Stomach (tissue), 4 donors: ENCODE data around the gene GPR153.

Experiments used
- CTCF ChIP-seq, 7 experiments: fragments of 450-650 bp in 4 of 7; fragments of 200-600 bp in 3 of 7; sonication (generic) in 3 of 7; IDR thresholded peaks; one replicate each; pipeline ENCODE4 v1.5.1; 2016 to 2019; ENCODE audit warnings: antibody characterized with exemption in 7 of 7, control low read depth in 2 of 7, mild to moderate bottlenecking in 1 of 7
- POLR2A ChIP-seq, 4 donors: fragments of 450-650 bp; IDR thresholded peaks; one replicate each; pipeline ENCODE4 v1.6.1; 2016; ENCODE audit warnings: antibody characterized with exemption in 4 of 4, control low read depth in 2 of 4, mild to moderate bottlenecking in 1 of 4, moderate library complexity in 1 of 4

GRCh38 chr1:6302568-6302967 lies 41.7 kb upstream of the GPR153 start:
- TF ChIP-seq CTCF (IDR thresholded peaks at IDR 0.05) (no peak), POLR2A (IDR thresholded peaks at IDR 0.05) (no peak)
